ENCODE results near the gene DAGLA.
"Not testable (repeated sequence)": the region's sequence is repeated elsewhere in the genome, so short reads cannot be mapped to it uniquely, and the experiment has no call there.

Gene DAGLA

GRCh38 chr11:61666684-61667297 is 13.4 kb upstream of the DAGLA start:
- DNase-seq, result no peak

- DNase-seq, result no peak
Measured at GRCh38 chr11:61667684-61668305, 12.4 kb upstream of the DAGLA start.

- DNase-seq, result no peak
Measured at GRCh38 chr11:61669417-61669816, 10.8 kb upstream of the DAGLA start.

GRCh38 chr11:61670626-61671025 is 9.6 kb upstream of the DAGLA start:
- DNase-seq, result no peak

- DNase-seq, result no peak
Measured at GRCh38 chr11:61671527-61671926, 8.7 kb upstream of the DAGLA start.

- DNase-seq, result not testable (repeated sequence)
Measured at GRCh38 chr11:61673946-61674467, 6.2 kb upstream of the DAGLA start.

- no peak for DNase-seq
Measured at GRCh38 chr11:61675826-61676225, 4.4 kb upstream of the DAGLA start.

- no peak for DNase-seq
Measured at GRCh38 chr11:61679296-61679695, 895 bp upstream of the DAGLA start.

- no peak for DNase-seq
Measured at GRCh38 chr11:61680622-61681221, 531 bp downstream of the DAGLA start.

- DNase-seq, result no peak
Measured at GRCh38 chr11:61682093-61682732, 2.0 kb downstream of the DAGLA start.

- DNase-seq, result no peak
Measured at GRCh38 chr11:61682906-61683675, 2.9 kb downstream of the DAGLA start.

- DNase-seq, result peak; percentile 39
Measured at GRCh38 chr11:61683961-61684869, 4.0 kb downstream of the DAGLA start.

- no peak for DNase-seq
Measured at GRCh38 chr11:61684870-61685616, 4.9 kb downstream of the DAGLA start.

GRCh38 chr11:61685617-61685967 is 5.4 kb downstream of the DAGLA start:
- no peak for DNase-seq

- DNase-seq, result no peak
Measured at GRCh38 chr11:61686066-61686465, 5.9 kb downstream of the DAGLA start.

- DNase-seq, result no peak
Measured at GRCh38 chr11:61686469-61686868, 6.3 kb downstream of the DAGLA start.

GRCh38 chr11:61687420-61687819 is 7.2 kb downstream of the DAGLA start:
- DNase-seq, result no peak

- DNase-seq, result no peak
Measured at GRCh38 chr11:61688365-61689163, 8.4 kb downstream of the DAGLA start.

- no peak for DNase-seq
Measured at GRCh38 chr11:61689164-61689496, 8.9 kb downstream of the DAGLA start.

- no peak for DNase-seq
Measured at GRCh38 chr11:61690706-61691379, 10.7 kb downstream of the DAGLA start.

Data from activated CD4-positive, alpha-beta T cell treated with anti-CD3 and anti-CD28 coated beads, Interleukin-10, Interleukin-2, amounts not matched to agents 100 ng/mL and 50 ng/mL, durations not matched to agents 16 hours and 8 hours (primary cell).